Measurements from ENCODE around the gene CSF1.

CSF1 gene

GRCh38 chr1:109901524-109902145 is 9.0 kb upstream of the CSF1 start:
- no peak for DNase-seq

GRCh38 chr1:109902204-109902985 is 8.3 kb upstream of the CSF1 start:
- no peak for DNase-seq

- no peak for DNase-seq
These were observed 7.2 kb upstream of the CSF1 start for GRCh38 chr1:109903376-109903930.

- DNase-seq: no peak
These were observed 6.4 kb upstream of the CSF1 start for GRCh38 chr1:109904105-109904817.

- DNase-seq: no peak
These were observed 5.2 kb upstream of the CSF1 start for GRCh38 chr1:109905491-109905890.

GRCh38 chr1:109906160-109906838 is 4.3 kb upstream of the CSF1 start:
- no peak for DNase-seq

GRCh38 chr1:109906839-109907180 is 3.8 kb upstream of the CSF1 start:
- DNase-seq: no peak

GRCh38 chr1:109907190-109907774 is 3.4 kb upstream of the CSF1 start:
- no peak for DNase-seq

- DNase-seq: no peak
These were observed 1.8 kb upstream of the CSF1 start for GRCh38 chr1:109908836-109909235.

GRCh38 chr1:109909561-109909960 is 1.1 kb upstream of the CSF1 start:
- DNase-seq: no peak

GRCh38 chr1:109910963-109911798 is 532 bp downstream of the CSF1 start:
- no peak for DNase-seq

GRCh38 chr1:109912214-109912861 is 1.7 kb downstream of the CSF1 start:
- DNase-seq: no peak

- DNase-seq: no peak
These were observed 2.2 kb downstream of the CSF1 start for GRCh38 chr1:109912873-109913272.

- DNase-seq: no peak
These were observed 2.8 kb downstream of the CSF1 start for GRCh38 chr1:109913360-109913879.

- DNase-seq: no peak
These were observed 4.1 kb downstream of the CSF1 start for GRCh38 chr1:109914587-109915240.

GRCh38 chr1:109917051-109917767 is 6.6 kb downstream of the CSF1 start:
- DNase-seq: no peak

- no peak for DNase-seq
These were observed 7.3 kb downstream of the CSF1 start for GRCh38 chr1:109917768-109918606.

- DNase-seq: no peak
These were observed 8.0 kb downstream of the CSF1 start for GRCh38 chr1:109918671-109919070.

GRCh38 chr1:109919303-109919702 is 8.7 kb downstream of the CSF1 start:
- no peak for DNase-seq

All from activated CD4-positive, CD25-positive, alpha-beta regulatory T cell treated with anti-CD3 and anti-CD28 coated beads, Interleukin-2, amount 50 U/mL, for 72 hours (primary cell).